Kidney (tissue), 14 donors: Measurements from ENCODE around the gene VSTM4. TPM values are rescaled to one million over a fixed set of nuclear protein-coding genes. Genes with fewer than 3 reads are reported as not detected.

Source experiments
- DNase-seq, 5 donors: peaks; one replicate each; pipeline ENCODE4 v3.0.0-alpha.2; 2013 to 2020
- FAIRE-seq: peaks from 2 replicates; lab custom pipeline; 2012; peaks lifted over from hg19 to GRCh38; lab: Jason Lieb, UNC
- H3K27ac ChIP-seq, 2 donors: one replicate each; pipeline ENCODE4 v1.7.0; 2013; ENCODE audit warnings: low read depth in 2 of 2, low read length in 2 of 2, inconsistent platforms in 1 of 2
- H3K27me3 ChIP-seq: one replicate; pipeline ENCODE4 v1.7.1; 2013; ENCODE audit warnings: low read length, inconsistent platforms; ENCODE audit not compliant: control insufficient read depth, insufficient read depth
- H3K36me3 ChIP-seq, 3 donors: one replicate each; pipeline versions ENCODE4 v1.7.0 to v1.7.1; 2013; ENCODE audit warnings: low read length in 3 of 3, control low read depth in 1 of 3, inconsistent platforms in 1 of 3; ENCODE audit not compliant: insufficient read depth in 3 of 3, control insufficient read depth in 2 of 3
- H3K4me1 ChIP-seq, 3 donors: one replicate each; pipeline versions ENCODE4 v1.7.0 to v1.7.1; 2013; ENCODE audit warnings: low read length in 3 of 3, inconsistent platforms in 1 of 3, low read depth in 1 of 3; ENCODE audit not compliant: control insufficient read depth in 2 of 3, insufficient read depth in 2 of 3
- H3K4me3 ChIP-seq, 3 donors: one replicate each; pipeline versions ENCODE4 v1.7.0 to v1.8.1; 2013; ENCODE audit warnings: low read length in 3 of 3, control low read depth in 1 of 3, inconsistent platforms in 1 of 3
- H3K9ac ChIP-seq, 3 donors: one replicate each; pipeline versions ENCODE4 v1.7.0 to v1.7.1; 2013; ENCODE audit warnings: low read length in 3 of 3, control low read depth in 1 of 3, inconsistent platforms in 1 of 3
- H3K9me3 ChIP-seq, 3 donors: one replicate each; pipeline versions ENCODE4 v1.7.0 to v1.7.1; 2013; ENCODE audit warnings: low read length in 3 of 3, control low read depth in 1 of 3, inconsistent platforms in 1 of 3; ENCODE audit not compliant: control insufficient read depth in 2 of 3, insufficient read depth in 1 of 3
- CTCF ChIP-seq: IDR thresholded peaks from 3 replicates; pipeline ENCODE4 v1.5.1; 2012; ENCODE audit warnings: mild to moderate bottlenecking, moderate library complexity, borderline replicate concordance; ENCODE audit not compliant: insufficient read depth; ENCODE audit errors: extremely low read depth
- intact Hi-C: fragments of 100-400 bp; cut with DNase I; formaldehyde crosslinking; loops from one replicate; pipeline ENCODE4 v1.11.1; 2022
- polyA plus RNA-seq: library from polyadenylated mRNA; stranded (reverse); fragments of 350-450 nt; fragmentation: Illumina TruSeq; extraction: RNeasy Lipid Tissue Mini Kit (QIAGEN cat#74804); gene quantifications from one replicate; pipeline ENCODE4 v1.2.3, GENCODE V29; 2014; ENCODE audit warnings: low read depth, low replicate concordance; ENCODE audit not compliant: insufficient read depth
- total RNA-seq: library from RNA; stranded (reverse); fragmentation: NEBNext Ultra II Directional; extraction: Animal tissue kit (Norgen Biotek cat#: 25700); gene quantifications from one replicate; pipeline ENCODE4 v1.2.1, GENCODE V29; 2021
- donor health status: control.
- donor health status: control.
- donor health status: control.
- donor health status: control.
- donor health status: control.
- donor health status: DM: yes; HTN: yes; CAD: no.
- donor health status: Normal renal cell carcinoma (clear cell type).

The VSTM4 gene
- total and polyA plus RNA-seq, 2 donors from 2014 or later: 7.4 to 8.5 TPM

- no peaks in the 10 kb centered on the region for H3K36me3 ChIP-seq
- no peaks in the 10 kb centered on the region for H3K4me1 ChIP-seq
- intact Hi-C loops: no loop called here
- H3K9me3 ChIP-seq: peaks cover 0 to 6% (median 0%) of the 10 kb centered on the region in 3 donors
- no peak overlapping the region for H3K9ac ChIP-seq
- no peaks in the 10 kb centered on the region for H3K27me3 ChIP-seq
- TF ChIP-seq CTCF: no peak
- H3K4me3 ChIP-seq: no peak overlapping the region
- no peak overlapping the region for H3K27ac ChIP-seq
- no peak for FAIRE-seq
- DNase-seq: no peak
These were observed 36.2 kb upstream of the VSTM4 start for GRCh38 chr10:49151481-49151880.

- no peak for FAIRE-seq
- no peak overlapping the region for H3K27ac ChIP-seq
- TF ChIP-seq CTCF: no peak
- H3K9me3 ChIP-seq: peaks cover 0 to 6% (median 0%) of the 10 kb centered on the region in 3 donors
- H3K4me3 ChIP-seq: no peak overlapping the region
- H3K27me3 ChIP-seq: no peaks in the 10 kb centered on the region
- no peak overlapping the region for H3K9ac ChIP-seq
- DNase-seq: no peak
- intact Hi-C loops: no loop called here
- H3K36me3 ChIP-seq: no peaks in the 10 kb centered on the region
- no peaks in the 10 kb centered on the region for H3K4me1 ChIP-seq
These were observed 35.7 kb upstream of the VSTM4 start for GRCh38 chr10:49151025-49151445.

DNA sequence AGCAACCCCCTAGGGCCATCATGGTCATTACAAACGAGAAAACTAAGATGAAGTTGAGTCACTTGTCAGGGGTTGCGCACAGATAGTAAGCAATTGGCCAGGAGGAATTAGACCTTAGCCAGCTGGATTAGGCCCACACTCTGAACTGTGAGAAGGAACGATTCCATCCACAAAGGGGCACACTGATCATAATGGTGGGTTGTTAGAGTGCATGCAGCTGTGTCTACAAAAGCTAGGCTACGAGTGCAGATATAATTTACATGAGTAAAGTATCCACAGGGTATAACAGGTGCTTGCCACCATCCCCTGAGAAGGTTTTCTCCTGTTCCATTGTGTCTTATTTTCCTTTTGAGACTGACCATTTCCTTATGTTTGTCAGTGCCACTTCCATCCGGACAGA, 35.1 kb upstream of the VSTM4 start:
- Histone ChIP-seq H3K27me3 (no peaks in the 10 kb centered on the region), H3K27ac (no peak overlapping the region), H3K9me3 (peaks cover 0 to 6% (median 0%) of the 10 kb centered on the region in 3 donors), H3K4me1 (no peaks in the 10 kb centered on the region), H3K9ac (no peak overlapping the region), H3K36me3 (no peaks in the 10 kb centered on the region), H3K4me3 (no peak overlapping the region)
- intact Hi-C loops: no loop called here
- no peak for FAIRE-seq
- TF ChIP-seq CTCF: no peak
- DNase-seq: no peak

- no peak for TF ChIP-seq CTCF
- intact Hi-C loops: no loop called here
These were observed 34.6 kb upstream of the VSTM4 start for GRCh38 chr10:49149881-49150280.

More at GRCh38 chr10:49149881-49150280, 34.6 kb upstream of the VSTM4 start:
- H3K4me3 ChIP-seq: no peak overlapping the region
- H3K36me3 ChIP-seq: no peaks in the 10 kb centered on the region
- H3K9ac ChIP-seq: no peak overlapping the region
- H3K9me3 ChIP-seq: peaks cover 0 to 6% (median 0%) of the 10 kb centered on the region in 3 donors
- H3K27me3 ChIP-seq: no peaks in the 10 kb centered on the region
- no peak overlapping the region for H3K27ac ChIP-seq
- no peaks in the 10 kb centered on the region for H3K4me1 ChIP-seq
- DNase-seq (no peak), FAIRE-seq (no peak)
